ENCODE results near the gene SUFU.

The SUFU gene

DNA sequence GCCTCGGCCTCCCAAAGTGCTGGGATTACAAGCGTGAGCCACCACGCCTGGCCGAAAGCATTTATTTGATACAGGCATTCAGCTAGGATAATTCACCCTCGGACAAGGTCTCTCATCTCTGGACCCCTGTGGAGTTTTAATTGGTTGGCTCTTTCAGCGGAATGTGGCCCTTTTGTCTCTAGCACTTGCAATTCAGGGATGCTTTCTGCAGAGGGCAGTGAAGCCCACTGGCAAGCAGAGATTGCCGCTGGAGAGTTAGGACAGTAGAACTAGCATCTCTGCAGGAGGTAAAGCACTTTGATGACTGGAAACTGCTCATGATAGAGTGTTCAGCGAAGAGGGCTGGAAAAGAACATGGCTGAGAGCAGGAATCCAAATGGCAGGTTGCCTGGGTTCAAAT is 62.0 kb downstream of the SUFU start:
- no peak overlapping the region for H3K4me3 ChIP-seq (ENCODE audit: low read depth, low read length)
- no peak for TF ChIP-seq CTCF (IDR thresholded peaks at IDR 0.05; ENCODE audit: borderline replicate concordance, insufficient read depth, low read depth, low read length)

- no peak overlapping the region for H3K4me3 ChIP-seq (ENCODE audit: low read depth, low read length)
Observed at GRCh38 chr10:102578782-102579181, 75.0 kb downstream of the SUFU start.

DNA sequence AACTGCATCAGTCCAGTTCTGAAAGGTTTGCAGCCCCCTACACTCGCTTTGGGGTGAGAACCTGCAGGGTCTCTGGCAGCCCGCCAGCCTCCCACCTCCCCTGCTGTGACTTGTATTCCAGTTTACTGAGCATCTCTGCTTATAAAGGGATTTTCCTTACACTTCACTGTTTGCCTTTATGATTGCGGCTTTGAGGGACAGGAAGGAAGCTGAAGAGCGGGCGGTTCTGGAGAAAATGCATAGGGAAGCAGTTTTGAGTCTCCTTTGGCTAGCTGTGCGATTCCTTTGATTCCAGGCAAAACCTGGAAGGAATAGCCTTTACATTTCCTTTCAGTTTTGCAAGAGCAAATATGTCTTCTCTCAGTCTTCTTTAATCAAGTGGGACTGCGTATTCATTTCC is 75.6 kb downstream of the SUFU start:
- no peak for TF ChIP-seq CTCF (IDR thresholded peaks at IDR 0.05; ENCODE audit: borderline replicate concordance, insufficient read depth, low read depth, low read length)
- no peak overlapping the region for H3K4me3 ChIP-seq (ENCODE audit: low read depth, low read length)

More at GRCh38 chr10:102578782-102579181, 75.0 kb downstream of the SUFU start:
- TF ChIP-seq CTCF (IDR thresholded peaks at IDR 0.05; ENCODE audit: borderline replicate concordance, insufficient read depth, low read depth, low read length), result no peak

GRCh38 chr10:102580230-102580629 is 76.5 kb downstream of the SUFU start:
- TF ChIP-seq CTCF (IDR thresholded peaks at IDR 0.05; ENCODE audit: borderline replicate concordance, insufficient read depth, low read depth, low read length), result no peak
- H3K4me3 ChIP-seq (ENCODE audit: low read depth, low read length), result no peak overlapping the region

DNA sequence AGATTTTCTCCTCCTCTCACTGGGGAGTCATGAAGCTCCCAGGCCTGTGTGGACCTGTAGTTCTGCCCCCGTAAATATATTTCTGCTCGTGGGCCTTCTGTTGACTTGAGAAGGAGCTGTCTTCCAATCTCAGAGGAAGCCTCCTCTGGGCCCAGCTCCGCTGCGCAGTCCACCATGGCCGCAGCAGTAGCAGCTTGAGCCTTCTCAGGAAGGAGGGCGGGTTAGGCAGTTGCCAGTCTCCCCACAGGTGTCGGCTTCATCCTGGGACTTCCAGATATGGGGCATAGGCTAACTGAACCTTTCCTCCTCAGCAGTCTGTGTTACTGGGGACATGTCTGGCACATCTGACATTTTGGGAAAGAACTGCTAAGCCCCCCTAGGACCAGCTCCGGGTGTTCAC is 77.6 kb downstream of the SUFU start:
- H3K4me3 ChIP-seq (ENCODE audit: low read depth, low read length), result no peak overlapping the region
- no peak for TF ChIP-seq CTCF (IDR thresholded peaks at IDR 0.05; ENCODE audit: borderline replicate concordance, insufficient read depth, low read depth, low read length)

DNA sequence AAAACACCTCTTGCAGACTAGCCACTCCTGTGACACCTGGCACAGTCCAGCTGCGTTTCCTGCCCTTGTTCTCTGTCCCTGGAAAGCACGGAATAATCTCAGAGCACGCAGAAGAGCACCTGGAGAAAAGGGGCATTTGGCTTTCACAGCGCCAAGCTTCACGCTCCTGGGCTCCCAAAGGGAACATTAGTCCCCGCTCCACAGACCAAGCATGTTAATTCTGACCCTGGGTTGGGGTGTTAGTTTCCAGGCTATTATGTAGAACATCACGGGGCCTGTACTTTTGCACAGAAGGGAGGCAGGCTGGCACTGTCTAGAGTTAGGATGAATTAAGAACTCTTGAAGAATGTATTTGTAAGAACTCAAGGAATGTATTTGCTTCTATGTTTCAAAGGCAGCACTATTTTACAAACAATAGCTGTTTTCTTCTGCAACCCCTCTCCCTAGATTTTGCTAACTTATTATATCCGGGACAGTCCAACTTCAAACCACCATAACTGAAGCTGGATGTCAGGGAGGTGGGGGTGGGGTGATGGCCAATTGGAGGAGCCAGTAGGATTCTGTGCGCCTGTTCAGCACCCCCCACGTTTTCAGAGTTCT is 78.3 kb downstream of the SUFU start:
- H3K4me3 ChIP-seq (ENCODE audit: low read depth, low read length), result no peak overlapping the region
- no peak for TF ChIP-seq CTCF (IDR thresholded peaks at IDR 0.05; ENCODE audit: borderline replicate concordance, insufficient read depth, low read depth, low read length)
